Smooth muscle cell (in vitro differentiated cells): ENCODE results near the gene C2orf92. TPM values are rescaled to one million over a fixed set of nuclear protein-coding genes. Genes with fewer than 3 reads are reported as not detected.

Source experiments
- DNase-seq: peaks from one replicate; lab custom pipeline; 2025; ENCODE audit not compliant: unreplicated experiment; lab: John Stamatoyannopoulos, UW
- H2AFZ ChIP-seq: fragments of 200-600 bp; sonication (generic); 2 replicates; pipeline ENCODE4 v1.6.0; 2016; ENCODE audit warnings: antibody characterized with exemption, low read depth, mild to moderate bottlenecking
- H3F3A ChIP-seq: fragments of 200-600 bp; sonication (generic); 2 replicates; pipeline ENCODE4 v1.6.0; 2017; ENCODE audit warnings: antibody characterized with exemption, low read depth
- H3K27ac ChIP-seq: fragments of 200-600 bp; sonication (generic); 2 replicates; pipeline ENCODE4 v1.5.1; 2016; ENCODE audit warnings: low read depth, mild to moderate bottlenecking
- H3K27me3 ChIP-seq: fragments of 200-600 bp; sonication (generic); 2 replicates; pipeline ENCODE4 v1.6.1; 2016; ENCODE audit warnings: low read depth, mild to moderate bottlenecking
- H3K36me3 ChIP-seq: fragments of 200-600 bp; sonication (generic); 2 replicates; pipeline ENCODE4 v1.5.1; 2016; ENCODE audit warnings: low read depth
- H3K4me1 ChIP-seq: fragments of 200-600 bp; sonication (generic); 2 replicates; pipeline ENCODE4 v1.5.1; 2016; ENCODE audit warnings: low read depth
- H3K4me2 ChIP-seq: fragments of 200-600 bp; sonication (generic); 2 replicates; pipeline ENCODE4 v1.6.0; 2016; ENCODE audit warnings: mild to moderate bottlenecking
- H3K4me3 ChIP-seq: fragments of 200-600 bp; sonication (generic); 2 replicates; pipeline ENCODE4 v1.5.1; 2016; ENCODE audit warnings: mild to moderate bottlenecking
- H3K79me2 ChIP-seq: fragments of 200-600 bp; sonication (generic); 2 replicates; pipeline ENCODE4 v1.6.0; 2016; ENCODE audit warnings: low read depth, mild to moderate bottlenecking
- H3K9ac ChIP-seq: fragments of 200-600 bp; sonication (generic); 2 replicates; pipeline ENCODE4 v1.6.0; 2016; ENCODE audit warnings: low read depth
- H3K9me3 ChIP-seq: fragments of 200-600 bp; sonication (generic); replicated peaks from 2 replicates; pipeline ENCODE4 v1.5.1; 2016; ENCODE audit warnings: low read depth
- H4K20me1 ChIP-seq: fragments of 200-600 bp; sonication (generic); 2 replicates; pipeline ENCODE4 v1.6.0; 2016; ENCODE audit warnings: low read depth
- CTCF ChIP-seq: fragments of 200-600 bp; sonication (generic); IDR thresholded peaks from 2 replicates; pipeline ENCODE4 v1.5.1; 2017; ENCODE audit warnings: borderline replicate concordance, mild to moderate bottlenecking, antibody characterized with exemption; ENCODE audit not compliant: insufficient read depth, poor library complexity, severe bottlenecking
- WGBS: methylation state at CpG from one replicate; pipeline ENCODE4 v1.1.7; 2016; ENCODE audit warnings: low lambda C conversion rate; 5-methylcytosine and 5-hydroxymethylcytosine counted together
- polyA plus RNA-seq: library from polyadenylated mRNA; unstranded; fragments of >200 nt; fragmentation: Nextera tagmentation; extraction: Ambion mirVana; gene quantifications from 2 replicates; pipeline ENCODE4 v1.2.1, GENCODE V29; 2016
- total RNA-seq: library from RNA; depleted of rRNA; stranded (reverse); fragments of >200 nt; gene quantifications from 2 replicates; pipeline ENCODE4 v1.2.3, GENCODE V29; 2014

Gene C2orf92
- total and polyA plus RNA-seq, 2 experiments from 2014 or later, result 1.0 to 7.2 TPM

GRCh38 chr2:97701186-97701585 lies 31.7 kb downstream of the C2orf92 start:
- Histone ChIP-seq H3K4me2 (no peak overlapping the region), H3K27ac (no peak overlapping the region), H2AFZ (no peak overlapping the region), H3K79me2 (no peaks in the 10 kb centered on the region), H3K9me3 (no peaks in the 10 kb centered on the region), H3K36me3 (no peaks in the 10 kb centered on the region), H4K20me1 (no peaks in the 10 kb centered on the region), H3K4me3 (no peak overlapping the region), H3K9ac (no peak overlapping the region), H3F3A (no peaks in the 10 kb centered on the region), H3K4me1 (no peaks in the 10 kb centered on the region), H3K27me3 (no peaks in the 10 kb centered on the region)
- TF ChIP-seq CTCF, result no peak
- no peak for DNase-seq
- WGBS, result 85% methylated on average over 13 of the region's 13 CpGs

GRCh38 chr2:97701851-97702465 lies 32.4 kb downstream of the C2orf92 start:
- no peak for DNase-seq
- no peak for TF ChIP-seq CTCF
- H3K79me2 ChIP-seq, result no peaks in the 10 kb centered on the region
- H3K27ac ChIP-seq, result no peak overlapping the region
- H3K4me3 ChIP-seq, result no peak overlapping the region
- no peaks in the 10 kb centered on the region for H4K20me1 ChIP-seq
- H2AFZ ChIP-seq, result no peak overlapping the region
- no peak overlapping the region for H3K4me2 ChIP-seq
- H3K36me3 ChIP-seq, result no peaks in the 10 kb centered on the region
- no peaks in the 10 kb centered on the region for H3F3A ChIP-seq
- H3K9ac ChIP-seq, result no peak overlapping the region
- 92% methylated on average over 6 of the region's 6 CpGs for WGBS
- H3K9me3 ChIP-seq, result no peaks in the 10 kb centered on the region
- no peaks in the 10 kb centered on the region for H3K4me1 ChIP-seq
- H3K27me3 ChIP-seq, result no peaks in the 10 kb centered on the region

- Histone ChIP-seq H3F3A (no peaks in the 10 kb centered on the region), H3K79me2 (no peaks in the 10 kb centered on the region), H3K9me3 (no peaks in the 10 kb centered on the region), H3K9ac (no peak overlapping the region), H3K4me3 (no peak overlapping the region), H3K36me3 (no peaks in the 10 kb centered on the region), H4K20me1 (no peaks in the 10 kb centered on the region), H3K4me1 (no peaks in the 10 kb centered on the region), H3K27ac (no peak overlapping the region), H2AFZ (no peak overlapping the region), H3K4me2 (no peak overlapping the region), H3K27me3 (no peaks in the 10 kb centered on the region)
- TF ChIP-seq CTCF, result no peak
- no peak for DNase-seq
- 91% methylated on average over 19 of the region's 19 CpGs for WGBS
Observed at GRCh38 chr2:97702731-97703470, 33.4 kb downstream of the C2orf92 start.

GRCh38 chr2:97703741-97704140 lies 34.2 kb downstream of the C2orf92 start:
- Histone ChIP-seq H3K27ac (no peak overlapping the region), H3K36me3 (no peaks in the 10 kb centered on the region), H4K20me1 (no peaks in the 10 kb centered on the region), H3K4me1 (no peaks in the 10 kb centered on the region), H3F3A (no peaks in the 10 kb centered on the region), H3K27me3 (no peaks in the 10 kb centered on the region), H3K9me3 (no peaks in the 10 kb centered on the region), H3K9ac (no peak overlapping the region), H2AFZ (no peak overlapping the region), H3K79me2 (no peaks in the 10 kb centered on the region), H3K4me2 (no peak overlapping the region), H3K4me3 (no peak overlapping the region)
- DNase-seq, result no peak
- 86% methylated on average over 3 of the region's 3 CpGs for WGBS
- no peak for TF ChIP-seq CTCF
